Activated T-cell treated with anti-CD3 and anti-CD28 coated beads for 24 hours (primary cell): Measurements from ENCODE around the gene TRIM65.
A peak's percentile ranks its signal among the peaks of the same experiment; 100 is the strongest.

ENCODE experiments used
- DNase-seq: peaks from one replicate; pipeline ENCODE4 v3.0.0-alpha.2; 2020; ENCODE audit warnings: low read depth

The TRIM65 gene

GRCh38 chr17:75896415-75897159 is at the start of gene TRIM65:
Gene TRIM65 (minus strand): TSS chr17:75896951. CDS start chr17:75896937, 14 bp downstream.
- peak; percentile 79 for DNase-seq

- no peak for DNase-seq
Measured at GRCh38 chr17:75945211-75945610, 48.5 kb upstream of the TRIM65 start.

GRCh38 chr17:75943491-75943890 is 46.7 kb upstream of the TRIM65 start:
- DNase-seq = no peak

- no peak for DNase-seq
Measured at GRCh38 chr17:75942473-75942872, 45.7 kb upstream of the TRIM65 start.

- DNase-seq = no peak
Measured at GRCh38 chr17:75941442-75941819, 44.7 kb upstream of the TRIM65 start.

- DNase-seq = peak; percentile 84
Measured at GRCh38 chr17:75940727-75941441, 44.1 kb upstream of the TRIM65 start, which contains the start of gene FBF1. Gene FBF1 (minus strand): TSS chr17:75941042. CDS start chr17:75938149, 2,893 bp downstream.

GRCh38 chr17:75937652-75938051 is 40.9 kb upstream of the TRIM65 start:
- no peak for DNase-seq

- no peak for DNase-seq
Measured at GRCh38 chr17:75933808-75934207, 37.1 kb upstream of the TRIM65 start.

- DNase-seq = no peak
Measured at GRCh38 chr17:75932852-75933251, 36.1 kb upstream of the TRIM65 start.

- DNase-seq = no peak
Measured at GRCh38 chr17:75931062-75931461, 34.3 kb upstream of the TRIM65 start.

GRCh38 chr17:75927286-75927922 is 30.7 kb upstream of the TRIM65 start:
- DNase-seq = no peak

GRCh38 chr17:75926456-75926855 is 29.7 kb upstream of the TRIM65 start:
- DNase-seq = no peak

GRCh38 chr17:75925912-75926311 is 29.2 kb upstream of the TRIM65 start:
- no peak for DNase-seq

GRCh38 chr17:75925103-75925502 is 28.4 kb upstream of the TRIM65 start:
- DNase-seq = no peak

- DNase-seq = no peak
Measured at GRCh38 chr17:75922963-75923874, 26.5 kb upstream of the TRIM65 start.

GRCh38 chr17:75922173-75922961 is 25.6 kb upstream of the TRIM65 start:
- DNase-seq = no peak

GRCh38 chr17:75921596-75921995 is 24.8 kb upstream of the TRIM65 start:
- DNase-seq = no peak

- no peak for DNase-seq
Measured at GRCh38 chr17:75920045-75920560, 23.4 kb upstream of the TRIM65 start.

- DNase-seq = no peak
Measured at GRCh38 chr17:75919611-75920010, 22.9 kb upstream of the TRIM65 start.

GRCh38 chr17:75917917-75918445 is 21.2 kb upstream of the TRIM65 start:
- no peak for DNase-seq
